ENCODE measurements around the gene AGBL3. TPM values are rescaled to one million over a fixed set of nuclear protein-coding genes. Genes with fewer than 3 reads are reported as not detected.

AGBL3 gene
- total RNA-seq, 2 experiments from 2014 or later: 2.2 to 2.5 TPM

- H3K9me3 ChIP-seq (ENCODE audit: control insufficient read depth in 1 of 2, insufficient read depth in 1 of 2, low read length in 2 of 2): peaks cover 6 to 30% of the 10 kb centered on the region in 2 experiments
- Mint-ChIP-seq H3K4me1 (ENCODE audit: low read depth) (peaks cover 68% of the 10 kb centered on the region), H3K27ac (no peak overlapping the region), H3K9me3 (peaks cover 32% of the 10 kb centered on the region), H3K4me3 (no peak overlapping the region), H3K36me3 (ENCODE audit: low read depth) (peaks cover 97% of the 10 kb centered on the region), H3K27me3 (no peaks in the 10 kb centered on the region)
- peaks cover 33% of the 10 kb centered on the region for H3K4me1 ChIP-seq (ENCODE audit: insufficient read depth, low read length)
- H3K36me3 ChIP-seq (ENCODE audit: insufficient read depth, low read length): peaks cover 28% of the 10 kb centered on the region
- intact Hi-C loops (cut with DNase I, micrococcal nuclease): no loop called here
- ChIA-PET CTCF (no interaction called here), POLR2A (interaction anchor here (1.1 to 4.2 kb wide), 2 partner anchors 8 to 55 kb away, joined by 4 to 31 read pairs; partner anchors contain the start of genes TMEM140 and WDR91)
- no peak overlapping the region for H3K27ac ChIP-seq (ENCODE audit: low read depth in 1 of 2, low read length in 2 of 2)
- H3K4me3 ChIP-seq (ENCODE audit: low read length): no peak overlapping the region
- TF ChIP-seq CTCF (IDR thresholded peaks at IDR 0.05): no peak
- ATAC-seq (ENCODE audit: poor library complexity) (no peak), DNase-seq (no peak)
- H3K27me3 ChIP-seq (ENCODE audit: control insufficient read depth in 1 of 2, insufficient read depth in 2 of 2, low read length in 2 of 2): no peaks in the 10 kb centered on the region
Measured at GRCh38 chr7:135156290-135156689, 170.0 kb downstream of the AGBL3 start.

GRCh38 chr7:135158141-135158655 is 171.9 kb downstream of the AGBL3 start:
- peaks cover 96% of the 10 kb centered on the region for H3K36me3 Mint-ChIP-seq (ENCODE audit: low read depth)
- no peak for ATAC-seq (ENCODE audit: poor library complexity)
- no peak overlapping the region for H3K4me3 Mint-ChIP-seq
- no peak overlapping the region for H3K27ac Mint-ChIP-seq
- ChIA-PET CTCF (no interaction called here), POLR2A (interaction anchor here (1.7 to 4.2 kb wide), 2 partner anchors 10 to 11 kb away, joined by 10 to 31 read pairs; partner anchors contain the start of gene TMEM140)
- DNase-seq: no peak
- peaks cover 54% of the 10 kb centered on the region for H3K4me1 Mint-ChIP-seq (ENCODE audit: low read depth)
- Histone ChIP-seq H3K27me3 (ENCODE audit: control insufficient read depth in 1 of 2, insufficient read depth in 2 of 2, low read length in 2 of 2) (no peaks in the 10 kb centered on the region), H3K36me3 (ENCODE audit: insufficient read depth, low read length) (peaks cover 31% of the 10 kb centered on the region), H3K4me1 (ENCODE audit: insufficient read depth, low read length) (peaks cover 32% of the 10 kb centered on the region), H3K9me3 (ENCODE audit: control insufficient read depth in 1 of 2, insufficient read depth in 1 of 2, low read length in 2 of 2) (peaks cover 14 to 34% of the 10 kb centered on the region in 2 experiments), H3K4me3 (ENCODE audit: low read length) (no peak overlapping the region), H3K27ac (ENCODE audit: low read depth in 1 of 2, low read length in 2 of 2) (no peak overlapping the region)
- intact Hi-C loops (cut with DNase I, micrococcal nuclease): no loop called here
- peaks cover 33% of the 10 kb centered on the region for H3K9me3 Mint-ChIP-seq
- no peak for TF ChIP-seq CTCF (IDR thresholded peaks at IDR 0.05)
- no peaks in the 10 kb centered on the region for H3K27me3 Mint-ChIP-seq

- Mint-ChIP-seq H3K9me3 (peaks cover 28% of the 10 kb centered on the region), H3K4me3 (no peak overlapping the region), H3K4me1 (ENCODE audit: low read depth) (peaks cover 49% of the 10 kb centered on the region), H3K36me3 (ENCODE audit: low read depth) (peaks cover 92% of the 10 kb centered on the region), H3K27ac (no peak overlapping the region), H3K27me3 (no peaks in the 10 kb centered on the region)
- H3K9me3 ChIP-seq (ENCODE audit: control insufficient read depth in 1 of 2, insufficient read depth in 1 of 2, low read length in 2 of 2): peaks cover 14 to 34% of the 10 kb centered on the region in 2 experiments
- DNase-seq (no peak), ATAC-seq (ENCODE audit: poor library complexity) (no peak)
- intact Hi-C loops (cut with DNase I, micrococcal nuclease): no loop called here
- TF ChIP-seq CTCF (IDR thresholded peaks at IDR 0.05): no peak
- CTCF ChIA-PET: no interaction called here
- no peak overlapping the region for H3K4me3 ChIP-seq (ENCODE audit: low read length)
- H3K4me1 ChIP-seq (ENCODE audit: insufficient read depth, low read length): peaks cover 32% of the 10 kb centered on the region
- H3K27me3 ChIP-seq (ENCODE audit: control insufficient read depth in 1 of 2, insufficient read depth in 2 of 2, low read length in 2 of 2): no peaks in the 10 kb centered on the region
- POLR2A ChIA-PET: interaction anchor here (1.7 to 4.2 kb wide), 2 partner anchors 10 kb away, joined by 10 to 31 read pairs; partner anchors contain the start of gene TMEM140
- peaks cover 31% of the 10 kb centered on the region for H3K36me3 ChIP-seq (ENCODE audit: insufficient read depth, low read length)
- H3K27ac ChIP-seq (ENCODE audit: low read depth in 1 of 2, low read length in 2 of 2): no peak overlapping the region
Measured at GRCh38 chr7:135158874-135159273, 172.6 kb downstream of the AGBL3 start.
